MM.1S (cell line): ENCODE results near the gene DNAI1.

Source experiments
- DNase-seq: peaks from one replicate; pipeline ENCODE4 v3.0.0-alpha.2; 2015
- H2AFZ ChIP-seq: fragments of 300-600 bp; sonication (generic); 2 replicates; pipeline ENCODE4 v1.6.0; 2016; ENCODE audit warnings: antibody characterized with exemption, low read length
- H3F3A ChIP-seq: fragments of 300-600 bp; sonication (generic); 2 replicates; pipeline ENCODE4 v1.6.1; 2016; ENCODE audit warnings: mild to moderate bottlenecking, antibody characterized with exemption, low read length, moderate library complexity, mixed read lengths; ENCODE audit not compliant: insufficient read depth
- H3K27ac ChIP-seq: fragments of 300-600 bp; sonication (generic); 2 replicates; pipeline ENCODE4 v1.5.1; 2016; ENCODE audit warnings: mild to moderate bottlenecking, low read length
- H3K27me3 ChIP-seq: fragments of 300-600 bp; sonication (generic); replicated peaks from 2 replicates; pipeline ENCODE4 v1.6.0; 2016; ENCODE audit warnings: low read length; ENCODE audit not compliant: insufficient read depth
- H3K36me3 ChIP-seq: fragments of 300-600 bp; sonication (generic); replicated peaks from 2 replicates; pipeline ENCODE4 v1.6.1; 2016; ENCODE audit warnings: mild to moderate bottlenecking, low read length, mixed read lengths; ENCODE audit not compliant: insufficient read depth
- H3K4me1 ChIP-seq: fragments of 300-600 bp; sonication (generic); 2 replicates; pipeline ENCODE4 v1.6.1; 2016; ENCODE audit warnings: low read length, mixed read lengths
- H3K4me2 ChIP-seq: fragments of 300-600 bp; sonication (generic); 2 replicates; pipeline ENCODE4 v1.6.0; 2016; ENCODE audit warnings: low read depth, low read length
- H3K4me3 ChIP-seq: fragments of 300-600 bp; sonication (generic); 2 replicates; pipeline ENCODE4 v1.5.1; 2016; ENCODE audit warnings: low read length, mixed read lengths
- H3K79me2 ChIP-seq: fragments of 300-600 bp; sonication (generic); 2 replicates; pipeline ENCODE4 v1.6.1; 2016; ENCODE audit warnings: mixed run types, low read length, mixed read lengths
- H3K9ac ChIP-seq: fragments of 300-600 bp; sonication (generic); 2 replicates; pipeline ENCODE4 v1.6.1; 2016; ENCODE audit warnings: low read length, mixed read lengths
- H3K9me2 ChIP-seq: fragments of 300-600 bp; sonication (generic); replicated peaks from 2 replicates; pipeline ENCODE4 v1.6.1; 2016; ENCODE audit warnings: mild to moderate bottlenecking, low read length, mixed read lengths; ENCODE audit not compliant: insufficient read depth
- H3K9me3 ChIP-seq: fragments of 300-600 bp; sonication (generic); replicated peaks from 2 replicates; pipeline ENCODE4 v1.6.1; 2016; ENCODE audit warnings: mild to moderate bottlenecking, low read length, mixed read lengths; ENCODE audit not compliant: insufficient read depth
- H4K20me1 ChIP-seq: fragments of 300-600 bp; sonication (generic); 2 replicates; pipeline ENCODE4 v1.6.1; 2016; ENCODE audit warnings: mild to moderate bottlenecking, low read length, moderate library complexity, mixed read lengths; ENCODE audit not compliant: insufficient read depth
- EZH2 ChIP-seq: fragments of 300-600 bp; sonication (generic); optimal IDR thresholded peaks from 2 replicates; pipeline ENCODE3; 2017; ENCODE audit warnings: low read depth, mild to moderate bottlenecking, antibody characterized with exemption, low read length, mixed read lengths
- EZH2phosphoT487 ChIP-seq: fragments of 300-600 bp; sonication (generic); IDR thresholded peaks from 2 replicates; pipeline ENCODE4 v1.6.1; 2018; ENCODE audit warnings: antibody characterized with exemption, low read length
- TF ChIP-seq, protein P1 (sequence below): fragments of 300-600 bp; sonication (generic); IDR thresholded peaks from 2 replicates; pipeline ENCODE4 v1.5.1; 2016; ENCODE audit warnings: antibody characterized with exemption, low read length, mixed read lengths

The DNAI1 gene

DNA sequence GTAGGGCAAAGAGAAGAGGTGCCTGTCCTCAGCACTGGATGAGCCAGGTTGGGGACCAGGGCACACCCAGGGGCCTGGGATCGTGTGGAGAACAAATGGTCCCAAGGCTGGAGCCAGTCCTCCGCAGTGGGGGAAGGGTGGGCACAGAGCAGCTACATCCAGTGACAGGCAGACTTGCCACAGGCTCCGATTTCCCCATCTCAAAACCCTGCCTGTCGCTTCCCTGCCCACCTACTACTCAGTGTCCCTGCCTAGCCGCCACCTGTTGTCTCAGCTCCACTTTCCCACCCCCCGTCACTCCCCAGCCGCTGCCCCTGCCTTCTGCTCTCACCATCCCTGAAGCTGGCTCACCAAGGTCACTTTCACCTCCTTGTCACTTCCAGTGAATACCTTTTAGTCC is 78.1 kb downstream of the DNAI1 start:
- Histone ChIP-seq H3K4me2 (no peak overlapping the region), H3K9ac (no peak overlapping the region), H3K9me3 (no peaks in the 10 kb centered on the region), H4K20me1 (no peaks in the 10 kb centered on the region), H3K27ac (no peak overlapping the region), H3K4me1 (no peaks in the 10 kb centered on the region), H3K27me3 (peaks cover 10% of the 10 kb centered on the region; the same call in 1 of the 2 replicates), H3K36me3 (no peaks in the 10 kb centered on the region), H3K79me2 (no peaks in the 10 kb centered on the region), H2AFZ (no peak overlapping the region), H3K4me3 (no peak overlapping the region), H3K9me2 (no peaks in the 10 kb centered on the region), H3F3A (no peaks in the 10 kb centered on the region)
- DNase-seq = no peak
- TF ChIP-seq EZH2phosphoT487 (no peak), EZH2 (no peak)
- TF ChIP-seq, protein P1, sequence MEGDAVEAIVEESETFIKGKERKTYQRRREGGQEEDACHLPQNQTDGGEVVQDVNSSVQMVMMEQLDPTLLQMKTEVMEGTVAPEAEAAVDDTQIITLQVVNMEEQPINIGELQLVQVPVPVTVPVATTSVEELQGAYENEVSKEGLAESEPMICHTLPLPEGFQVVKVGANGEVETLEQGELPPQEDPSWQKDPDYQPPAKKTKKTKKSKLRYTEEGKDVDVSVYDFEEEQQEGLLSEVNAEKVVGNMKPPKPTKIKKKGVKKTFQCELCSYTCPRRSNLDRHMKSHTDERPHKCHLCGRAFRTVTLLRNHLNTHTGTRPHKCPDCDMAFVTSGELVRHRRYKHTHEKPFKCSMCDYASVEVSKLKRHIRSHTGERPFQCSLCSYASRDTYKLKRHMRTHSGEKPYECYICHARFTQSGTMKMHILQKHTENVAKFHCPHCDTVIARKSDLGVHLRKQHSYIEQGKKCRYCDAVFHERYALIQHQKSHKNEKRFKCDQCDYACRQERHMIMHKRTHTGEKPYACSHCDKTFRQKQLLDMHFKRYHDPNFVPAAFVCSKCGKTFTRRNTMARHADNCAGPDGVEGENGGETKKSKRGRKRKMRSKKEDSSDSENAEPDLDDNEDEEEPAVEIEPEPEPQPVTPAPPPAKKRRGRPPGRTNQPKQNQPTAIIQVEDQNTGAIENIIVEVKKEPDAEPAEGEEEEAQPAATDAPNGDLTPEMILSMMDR = no peak

DNA sequence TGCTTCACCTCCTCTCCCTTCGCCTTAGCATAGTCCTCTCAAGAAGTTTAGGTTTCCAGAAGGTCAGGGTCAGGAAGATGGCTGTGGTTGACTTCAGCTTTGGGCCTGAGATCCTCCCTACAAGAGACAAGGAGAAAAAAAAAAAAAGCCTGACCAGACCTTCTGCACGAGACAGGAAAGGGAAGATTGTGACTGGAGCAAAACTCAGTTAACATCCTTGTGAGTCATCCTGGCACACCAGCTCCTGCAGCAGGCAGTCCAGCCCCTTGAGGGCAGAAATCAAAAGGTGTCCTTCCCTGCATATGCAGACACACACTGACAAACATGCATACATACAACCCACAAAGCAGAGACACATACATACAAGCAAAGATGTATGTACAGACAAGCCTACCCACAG is 82.2 kb downstream of the DNAI1 start:
- no peaks in the 10 kb centered on the region for H3K4me1 ChIP-seq
- H3K79me2 ChIP-seq = no peaks in the 10 kb centered on the region
- H2AFZ ChIP-seq = no peak overlapping the region
- H3K4me2 ChIP-seq = no peak overlapping the region
- 0 out of 2 replicates have a peak, but pooled peaks cover 3% of the 10 kb centered on the region for H3K27me3 ChIP-seq
- H3F3A ChIP-seq = no peaks in the 10 kb centered on the region
- TF ChIP-seq, protein P1 = no peak
- H3K27ac ChIP-seq = no peak overlapping the region
- H3K36me3 ChIP-seq = no peaks in the 10 kb centered on the region
- H3K9ac ChIP-seq = no peak overlapping the region
- no peaks in the 10 kb centered on the region for H3K9me2 ChIP-seq
- no peaks in the 10 kb centered on the region for H3K9me3 ChIP-seq
- no peak for DNase-seq
- H3K4me3 ChIP-seq = no peak overlapping the region
- no peaks in the 10 kb centered on the region for H4K20me1 ChIP-seq

DNA sequence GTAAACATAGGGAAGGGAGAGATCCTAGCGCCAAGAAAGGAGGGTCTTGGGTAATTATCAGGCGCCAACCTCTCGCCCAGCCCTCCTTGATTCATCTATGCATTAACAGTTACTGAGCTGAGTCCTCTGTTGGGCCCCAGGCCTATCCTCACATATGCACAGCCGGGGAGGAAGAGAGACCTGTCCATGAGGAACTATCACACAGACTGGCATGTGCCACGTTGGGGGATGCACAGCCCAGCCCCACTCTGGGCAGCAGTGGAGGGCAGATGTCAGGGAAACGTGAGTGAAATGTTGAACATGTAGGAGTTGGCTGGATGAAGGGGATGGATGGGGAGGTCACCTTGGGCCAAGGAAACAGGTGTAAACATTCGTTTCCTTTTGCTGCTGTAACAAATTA is 82.9 kb downstream of the DNAI1 start:
- TF ChIP-seq, protein P1 = no peak
- TF ChIP-seq EZH2 = no peak
- TF ChIP-seq EZH2phosphoT487 = no peak
- H3K4me1 ChIP-seq = no peaks in the 10 kb centered on the region

More for the DNA sequence above, 82.9 kb downstream of the DNAI1 start:
- Histone ChIP-seq H3K27me3 (peaks cover 3% of the 10 kb centered on the region; the same call in 1 of the 2 replicates), H4K20me1 (no peaks in the 10 kb centered on the region), H3K9ac (no peak overlapping the region), H3F3A (no peaks in the 10 kb centered on the region), H2AFZ (no peak overlapping the region), H3K4me3 (no peak overlapping the region), H3K36me3 (no peaks in the 10 kb centered on the region), H3K9me2 (no peaks in the 10 kb centered on the region), H3K79me2 (no peaks in the 10 kb centered on the region), H3K4me2 (no peak overlapping the region), H3K9me3 (no peaks in the 10 kb centered on the region), H3K27ac (no peak overlapping the region)
- DNase-seq = no peak
